Placental epithelial cell (primary cell): Measurements from ENCODE around the gene RAD51AP2. TPM values are rescaled to one million over a fixed set of nuclear protein-coding genes. Genes with fewer than 3 reads are reported as not detected.

Experiments
- total RNA-seq: library from RNA; depleted of rRNA; stranded (reverse); fragments of >200 nt; gene quantifications from 2 replicates; pipeline ENCODE4 v1.2.3, GENCODE V29; 2012

Gene RAD51AP2
- total RNA-seq = not detected in 2 replicates

GRCh38 chr2:17518212-17519154 lies at the start of gene RAD51AP2:
Gene RAD51AP2, minus strand, starts transcription at chr2:17518440. Its CDS starts 25 bp downstream, at chr2:17518415.

GRCh38 chr2:17540093-17540812 lies 22.0 kb upstream of the RAD51AP2 start, which contains the start of gene VSNL1:
Gene VSNL1, plus strand, starts transcription at chr2:17540696. Its CDS starts 51,379 bp downstream, at chr2:17592075.

Other genes starting within 250 kb of the RAD51AP2 start
- gene VSNL1, start 22.3 kb upstream of the RAD51AP2 start, total RNA-seq = 0.39 TPM in 1 of 2 replicates, not detected in the other
- 11.8 and 15.3 TPM in 2 replicates for gene SMC6, start 235.4 kb upstream of the RAD51AP2 start, total RNA-seq
- 11.8 and 15.2 TPM in 2 replicates for gene GEN1, start 235.7 kb upstream of the RAD51AP2 start, total RNA-seq